SU-DHL-6 (cell line): ENCODE results near the gene HLA-DQA2.
"Not testable (repeated sequence)": the region's sequence is repeated elsewhere in the genome, so short reads cannot be mapped to it uniquely, and the experiment has no call there.

ENCODE experiments used
- H2AFZ ChIP-seq: fragments of 200-600 bp; sonication (generic); 2 replicates; pipeline ENCODE4 v1.6.1; 2014; ENCODE audit warnings: low read depth, mild to moderate bottlenecking, moderate library complexity, mixed read lengths, antibody characterized with exemption, low read length; ENCODE audit not compliant: severe bottlenecking
- H3F3A ChIP-seq: fragments of 200-600 bp; shearing (Covaris generic); 2 replicates; pipeline ENCODE4 v1.6.0; 2016; ENCODE audit warnings: antibody characterized with exemption, mild to moderate bottlenecking; ENCODE audit not compliant: insufficient read depth
- H3K27ac ChIP-seq: fragments of 200-600 bp; sonication (generic); 2 replicates; pipeline ENCODE4 v1.5.1; 2016; ENCODE audit warnings: low read depth, mild to moderate bottlenecking, low read length, moderate library complexity, mixed read lengths
- H3K27me3 ChIP-seq: fragments of 200-600 bp; sonication (generic), shearing (Covaris generic); 2 replicates; pipeline ENCODE4 v1.6.0; 2014; ENCODE audit warnings: mild to moderate bottlenecking, low read length
- H3K36me3 ChIP-seq: fragments of 200-600 bp; sonication (generic); 2 replicates; pipeline ENCODE4 v1.6.1; 2014; ENCODE audit warnings: mild to moderate bottlenecking, low read length, mixed read lengths
- H3K4me2 ChIP-seq: fragments of 300-600, 200-600 bp; shearing (Covaris generic), sonication (generic); 2 replicates; pipeline ENCODE4 v1.6.0; 2014; ENCODE audit warnings: low read length, low read depth, mild to moderate bottlenecking; ENCODE audit not compliant: poor library complexity, severe bottlenecking
- H3K4me3 ChIP-seq: fragments of 200-600 bp; sonication (generic); 2 replicates; pipeline ENCODE4 v1.5.1; 2014; ENCODE audit warnings: antibody characterized with exemption, low read length, mild to moderate bottlenecking, mixed read lengths; ENCODE audit not compliant: insufficient read depth, poor library complexity, severe bottlenecking
- H3K79me2 ChIP-seq: fragments of 200-600 bp; sonication (generic); 2 replicates; pipeline ENCODE4 v1.6.1; 2014; ENCODE audit warnings: mild to moderate bottlenecking, low read length, moderate library complexity; ENCODE audit not compliant: insufficient read depth
- H3K9ac ChIP-seq: fragments of 200-600 bp; sonication (generic); 2 replicates; pipeline ENCODE4 v1.7.0; 2014; ENCODE audit warnings: mild to moderate bottlenecking, low read length
- H3K9me2 ChIP-seq: fragments of 200-600 bp; sonication (generic); replicated peaks from 2 replicates; pipeline ENCODE4 v1.6.1; 2014; ENCODE audit warnings: low read length; ENCODE audit not compliant: insufficient read depth
- H3K9me3 ChIP-seq: fragments of 200-600 bp; sonication (generic); 2 replicates; pipeline ENCODE4 v1.6.1; 2014; ENCODE audit warnings: low read length, mixed read lengths; ENCODE audit not compliant: insufficient read depth
- H4K20me1 ChIP-seq: fragments of 200-600 bp; sonication (generic); 2 replicates; pipeline ENCODE4 v1.6.1; 2014; ENCODE audit warnings: low read depth, mild to moderate bottlenecking, antibody characterized with exemption, low read length, moderate library complexity, mixed read lengths
- CTCF ChIP-seq: fragments of 200-600 bp; sonication (generic); IDR thresholded peaks from one replicate; pipeline ENCODE4 v1.5.1; 2017; ENCODE audit warnings: antibody characterized with exemption, mild to moderate bottlenecking, low read length, moderate library complexity; ENCODE audit not compliant: insufficient read depth, poor library complexity, severe bottlenecking
- EZH2phosphoT487 ChIP-seq: fragments of 200-600 bp; sonication (generic), shearing (Covaris generic); conservative IDR thresholded peaks from 2 replicates; pipeline ENCODE4 v1.6.1; 2018; ENCODE audit warnings: mild to moderate bottlenecking, antibody characterized with exemption, low read length, moderate library complexity, mixed read lengths

Gene HLA-DQA2

GRCh38 chr6:32700391-32701040 is 40.7 kb upstream of the HLA-DQA2 start:
- Histone ChIP-seq H3K4me3 (no peak overlapping the region), H3K27me3 (no peaks in the 10 kb centered on the region), H3F3A (0 out of 2 replicates have a peak, but pooled peaks cover 4% of the 10 kb centered on the region), H3K9ac (no peak overlapping the region), H3K27ac (no peak overlapping the region), H3K4me2 (peak overlapping the region; percentile 39), H3K9me3 (no peaks in the 10 kb centered on the region), H3K36me3 (no peaks in the 10 kb centered on the region), H4K20me1 (no peaks in the 10 kb centered on the region), H2AFZ (peak overlapping the region; percentile 65), H3K79me2 (no peaks in the 10 kb centered on the region), H3K9me2 (no peaks in the 10 kb centered on the region)
- TF ChIP-seq EZH2phosphoT487 (no peak), CTCF (peak; percentile 74)

GRCh38 chr6:32703347-32703746 is 37.8 kb upstream of the HLA-DQA2 start:
- no peak overlapping the region for H3K27ac ChIP-seq
- H3K36me3 ChIP-seq = no peaks in the 10 kb centered on the region
- no peaks in the 10 kb centered on the region for H4K20me1 ChIP-seq
- H3K79me2 ChIP-seq = no peaks in the 10 kb centered on the region
- H3K9ac ChIP-seq = no peak overlapping the region
- TF ChIP-seq EZH2phosphoT487 (no peak), CTCF (no peak)
- no peaks in the 10 kb centered on the region for H3K27me3 ChIP-seq
- H3K4me3 ChIP-seq = no peak overlapping the region
- no peak overlapping the region for H3K4me2 ChIP-seq
- H3K9me2 ChIP-seq = no peaks in the 10 kb centered on the region
- H2AFZ ChIP-seq = no peak overlapping the region
- no peaks in the 10 kb centered on the region for H3K9me3 ChIP-seq
- no peaks in the 10 kb centered on the region for H3F3A ChIP-seq

GRCh38 chr6:32705164-32705563 is 36.0 kb upstream of the HLA-DQA2 start:
- not testable (repeated sequence) for H3K9me2 ChIP-seq, H3K79me2 ChIP-seq, H2AFZ ChIP-seq, H3K27me3 ChIP-seq, H3K4me3 ChIP-seq, H3K9ac ChIP-seq, H3K9me3 ChIP-seq, H3K27ac ChIP-seq, H3K4me2 ChIP-seq, H3F3A ChIP-seq, H4K20me1 ChIP-seq, H3K36me3 ChIP-seq

- H3F3A ChIP-seq = no peaks in the 10 kb centered on the region
- H3K27me3 ChIP-seq = no peaks in the 10 kb centered on the region
- TF ChIP-seq EZH2phosphoT487 = no peak
- no peak for TF ChIP-seq CTCF
- no peaks in the 10 kb centered on the region for H4K20me1 ChIP-seq
- no peaks in the 10 kb centered on the region for H3K79me2 ChIP-seq
- no peak overlapping the region for H3K4me3 ChIP-seq
- H3K27ac ChIP-seq = no peak overlapping the region
- no peaks in the 10 kb centered on the region for H3K9me2 ChIP-seq
- H3K4me2 ChIP-seq = no peak overlapping the region
- no peak overlapping the region for H2AFZ ChIP-seq
- H3K9me3 ChIP-seq = no peaks in the 10 kb centered on the region
- no peaks in the 10 kb centered on the region for H3K36me3 ChIP-seq
- no peak overlapping the region for H3K9ac ChIP-seq
These were observed 31.6 kb upstream of the HLA-DQA2 start for GRCh38 chr6:32709625-32710024.
